ENCODE data around the gene CWC15. TPM values are rescaled to one million over a fixed set of nuclear protein-coding genes. Genes with fewer than 3 reads are reported as not detected.

CWC15 gene
- total RNA-seq, 1 donor, result 48.4 TPM

DNA sequence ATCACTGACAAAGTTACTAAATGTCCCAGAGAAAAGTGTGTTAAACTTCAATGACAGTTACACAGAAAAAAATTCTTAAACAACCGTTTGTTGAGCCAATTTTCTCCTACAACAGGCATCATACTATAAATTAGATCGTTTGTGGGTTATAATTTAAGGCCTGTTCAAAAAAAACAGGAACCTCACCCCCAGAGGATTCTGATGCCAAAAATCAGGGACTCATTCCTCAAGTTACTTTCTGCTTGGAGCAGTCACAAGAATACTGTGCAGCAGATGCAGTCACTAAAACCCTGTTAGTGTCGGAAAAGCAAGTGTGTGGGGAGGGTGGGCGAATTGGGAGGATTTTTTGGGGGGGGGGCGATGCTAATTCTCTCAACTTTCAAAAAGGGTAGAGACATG is 657 bp downstream of the CWC15 start:
- TF ChIP-seq, protein P1, sequence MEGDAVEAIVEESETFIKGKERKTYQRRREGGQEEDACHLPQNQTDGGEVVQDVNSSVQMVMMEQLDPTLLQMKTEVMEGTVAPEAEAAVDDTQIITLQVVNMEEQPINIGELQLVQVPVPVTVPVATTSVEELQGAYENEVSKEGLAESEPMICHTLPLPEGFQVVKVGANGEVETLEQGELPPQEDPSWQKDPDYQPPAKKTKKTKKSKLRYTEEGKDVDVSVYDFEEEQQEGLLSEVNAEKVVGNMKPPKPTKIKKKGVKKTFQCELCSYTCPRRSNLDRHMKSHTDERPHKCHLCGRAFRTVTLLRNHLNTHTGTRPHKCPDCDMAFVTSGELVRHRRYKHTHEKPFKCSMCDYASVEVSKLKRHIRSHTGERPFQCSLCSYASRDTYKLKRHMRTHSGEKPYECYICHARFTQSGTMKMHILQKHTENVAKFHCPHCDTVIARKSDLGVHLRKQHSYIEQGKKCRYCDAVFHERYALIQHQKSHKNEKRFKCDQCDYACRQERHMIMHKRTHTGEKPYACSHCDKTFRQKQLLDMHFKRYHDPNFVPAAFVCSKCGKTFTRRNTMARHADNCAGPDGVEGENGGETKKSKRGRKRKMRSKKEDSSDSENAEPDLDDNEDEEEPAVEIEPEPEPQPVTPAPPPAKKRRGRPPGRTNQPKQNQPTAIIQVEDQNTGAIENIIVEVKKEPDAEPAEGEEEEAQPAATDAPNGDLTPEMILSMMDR (IDR thresholded peaks at IDR 0.05; ENCODE audit: insufficient read depth, low read length), result no peak
- no peak for DNase-seq (ENCODE audit: low read depth)

DNA sequence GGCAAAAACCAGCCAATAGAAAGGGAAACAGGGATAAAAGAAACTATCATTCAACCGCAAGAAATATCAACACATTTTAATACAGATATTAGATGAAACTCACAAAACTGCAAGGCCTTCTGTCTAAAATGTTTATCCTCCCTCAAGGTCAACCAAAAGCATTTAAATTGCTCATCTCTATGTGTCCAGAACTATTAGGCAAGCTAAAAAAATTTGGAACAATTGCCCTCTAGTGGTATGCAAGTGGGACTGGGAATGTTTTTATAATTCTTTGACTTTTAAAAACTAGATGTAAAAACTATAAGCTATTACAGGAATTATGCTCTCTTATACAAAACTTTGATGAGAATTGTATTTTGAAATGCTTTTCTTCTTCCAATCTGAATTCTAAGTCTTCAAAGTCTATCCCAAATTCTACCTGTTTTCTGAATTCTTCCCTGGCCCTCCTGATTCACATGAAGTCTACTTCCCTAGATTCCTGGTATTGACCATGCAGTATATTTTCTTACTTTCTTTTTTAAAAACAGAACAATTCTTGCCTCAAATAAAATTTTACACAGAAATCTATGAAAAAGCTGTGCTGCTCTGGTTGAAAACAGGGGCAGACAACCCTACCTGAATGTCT is 4.9 kb downstream of the CWC15 start:
- TF ChIP-seq, protein P1 (IDR thresholded peaks at IDR 0.05; ENCODE audit: insufficient read depth, low read length), result peak; percentile 70
- DNase-seq (ENCODE audit: low read depth), result peak; percentile 62
- H3K4me3 ChIP-seq (ENCODE audit: low read depth, low read length), result no peak overlapping the region

More for the DNA sequence above, 657 bp downstream of the CWC15 start:
- peak overlapping the region; percentile 95 for H3K4me3 ChIP-seq (ENCODE audit: low read depth, low read length)

DNA sequence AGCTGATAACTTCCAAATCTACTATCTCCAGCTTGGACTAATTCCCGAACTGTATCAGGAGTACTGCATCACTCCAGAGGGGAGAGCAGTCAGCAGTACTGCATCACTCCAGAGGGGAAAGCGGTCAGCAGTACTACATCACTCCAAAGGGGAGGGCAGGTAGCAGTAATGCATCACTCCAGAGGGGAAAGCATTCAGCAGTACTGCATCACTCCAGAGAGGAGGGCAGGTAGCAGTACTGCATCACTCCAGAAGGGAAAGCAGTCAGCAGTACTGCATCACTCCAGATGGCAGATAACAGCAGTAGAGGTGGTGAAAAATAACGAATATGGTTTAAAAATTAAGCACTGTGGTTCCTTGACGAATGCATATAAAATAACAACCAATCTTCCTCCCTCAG is 8.4 kb downstream of the CWC15 start:
- no peak overlapping the region for H3K4me3 ChIP-seq (ENCODE audit: low read depth, low read length)
- no peak for DNase-seq (ENCODE audit: low read depth)
- TF ChIP-seq, protein P1 (IDR thresholded peaks at IDR 0.05; ENCODE audit: insufficient read depth, low read length), result no peak

DNA sequence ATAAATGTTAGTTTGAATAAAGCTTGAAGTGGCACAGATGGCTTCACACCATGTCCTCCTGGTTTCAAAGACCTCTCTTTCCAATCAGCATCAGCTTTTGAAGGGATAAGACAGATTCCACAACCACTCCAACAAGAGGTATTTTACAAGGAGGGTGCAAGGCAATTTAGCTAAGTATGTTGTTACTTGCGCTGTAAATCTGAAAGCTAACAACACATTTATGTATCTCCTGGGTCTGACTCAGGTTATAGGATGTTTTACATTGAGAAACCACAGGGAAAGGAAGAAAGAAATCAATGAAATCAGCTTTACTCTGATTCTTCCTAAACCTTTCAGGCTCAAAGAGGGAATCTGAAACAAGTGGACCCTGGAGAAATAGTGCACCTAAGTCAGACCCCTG is 12.1 kb downstream of the CWC15 start:
- TF ChIP-seq, protein P1 (IDR thresholded peaks at IDR 0.05; ENCODE audit: insufficient read depth, low read length), result no peak
- H3K4me3 ChIP-seq (ENCODE audit: low read depth, low read length), result no peak overlapping the region
- no peak for DNase-seq (ENCODE audit: low read depth)

DNA sequence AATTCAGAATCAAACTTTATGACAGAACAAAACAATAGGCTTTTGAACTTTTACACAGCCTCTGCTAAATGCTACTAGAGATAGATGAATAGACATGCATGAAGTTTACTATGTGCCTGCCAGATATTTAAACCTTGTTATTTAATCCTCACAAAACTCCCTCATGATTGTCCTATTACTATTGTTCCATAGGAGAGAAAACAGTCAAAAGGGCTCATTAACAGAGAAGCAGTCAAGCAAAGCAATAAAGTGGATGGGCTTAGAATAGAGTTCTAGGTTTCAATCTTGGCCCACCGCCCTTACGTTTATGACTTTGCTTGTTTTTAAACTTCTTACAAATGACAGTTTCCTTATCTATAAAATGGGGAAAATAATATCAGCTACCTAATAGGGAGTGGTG is 12.9 kb downstream of the CWC15 start:
- H3K4me3 ChIP-seq (ENCODE audit: low read depth, low read length), result no peak overlapping the region
- TF ChIP-seq, protein P1 (IDR thresholded peaks at IDR 0.05; ENCODE audit: insufficient read depth, low read length), result no peak
- DNase-seq (ENCODE audit: low read depth), result no peak

DNA sequence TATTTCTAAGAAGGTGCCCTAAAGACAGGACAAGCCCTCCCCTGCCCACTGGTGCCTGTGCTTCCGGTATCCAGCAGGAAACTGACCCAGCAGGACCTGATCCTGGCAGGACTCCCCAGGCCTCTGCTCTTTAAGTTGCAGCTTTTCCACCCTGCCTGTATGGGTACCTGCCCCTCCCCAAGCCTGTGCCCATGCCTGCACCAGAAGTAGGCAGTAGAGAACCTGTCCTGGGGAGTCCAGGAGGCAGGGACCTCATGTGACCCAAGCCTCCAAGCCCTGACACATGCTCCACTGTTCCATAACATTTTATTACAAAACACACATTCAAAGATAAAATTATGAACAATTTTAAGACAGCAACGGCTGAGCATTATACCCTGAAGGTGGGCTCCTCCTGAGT is 14.2 kb downstream of the CWC15 start:
- TF ChIP-seq, protein P1 (IDR thresholded peaks at IDR 0.05; ENCODE audit: insufficient read depth, low read length), result no peak
- H3K4me3 ChIP-seq (ENCODE audit: low read depth, low read length), result no peak overlapping the region
- no peak for DNase-seq (ENCODE audit: low read depth)
